ENCODE results near the gene PRSS8. TPM values are rescaled to one million over a fixed set of nuclear protein-coding genes. Genes with fewer than 3 reads are reported as not detected.
A peak's percentile ranks its signal among the peaks of the same experiment; 100 is the strongest.

PRSS8 gene
- total RNA-seq, 1 donor from 2014 or later = not detected

DNA sequence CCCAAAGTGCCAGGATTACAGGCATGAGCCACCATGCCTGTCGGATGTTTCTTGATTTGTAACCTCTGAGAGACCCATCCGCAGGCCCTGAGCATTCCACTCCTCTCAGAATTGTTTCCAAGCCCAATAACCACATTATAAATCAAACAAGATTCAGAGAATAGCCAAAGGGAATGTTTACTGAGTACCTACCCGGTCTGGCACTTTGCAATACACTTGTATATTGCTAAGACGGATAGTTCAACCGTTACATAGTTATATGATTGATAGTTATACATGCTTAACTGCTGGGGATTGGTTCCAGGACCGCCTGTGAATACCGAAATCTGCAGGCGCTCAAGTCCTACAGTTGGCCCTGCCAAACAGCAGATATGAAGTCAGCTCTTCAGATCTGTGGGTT lies 21.1 kb downstream of the PRSS8 start:
- no peak overlapping the region for H3K27ac Mint-ChIP-seq (ENCODE audit: unreplicated experiment)
- H3K9me3 Mint-ChIP-seq = no peaks in the 10 kb centered on the region
- no peak for DNase-seq (ENCODE audit: low read depth, low spot score)
- H3K4me3 Mint-ChIP-seq = peak overlapping the region; percentile 17
- H3K36me3 Mint-ChIP-seq (ENCODE audit: low read depth) = peaks cover 3% of the 10 kb centered on the region
- no peaks in the 10 kb centered on the region for H3K27me3 Mint-ChIP-seq (ENCODE audit: low read depth)
- TF ChIP-seq, protein P1, sequence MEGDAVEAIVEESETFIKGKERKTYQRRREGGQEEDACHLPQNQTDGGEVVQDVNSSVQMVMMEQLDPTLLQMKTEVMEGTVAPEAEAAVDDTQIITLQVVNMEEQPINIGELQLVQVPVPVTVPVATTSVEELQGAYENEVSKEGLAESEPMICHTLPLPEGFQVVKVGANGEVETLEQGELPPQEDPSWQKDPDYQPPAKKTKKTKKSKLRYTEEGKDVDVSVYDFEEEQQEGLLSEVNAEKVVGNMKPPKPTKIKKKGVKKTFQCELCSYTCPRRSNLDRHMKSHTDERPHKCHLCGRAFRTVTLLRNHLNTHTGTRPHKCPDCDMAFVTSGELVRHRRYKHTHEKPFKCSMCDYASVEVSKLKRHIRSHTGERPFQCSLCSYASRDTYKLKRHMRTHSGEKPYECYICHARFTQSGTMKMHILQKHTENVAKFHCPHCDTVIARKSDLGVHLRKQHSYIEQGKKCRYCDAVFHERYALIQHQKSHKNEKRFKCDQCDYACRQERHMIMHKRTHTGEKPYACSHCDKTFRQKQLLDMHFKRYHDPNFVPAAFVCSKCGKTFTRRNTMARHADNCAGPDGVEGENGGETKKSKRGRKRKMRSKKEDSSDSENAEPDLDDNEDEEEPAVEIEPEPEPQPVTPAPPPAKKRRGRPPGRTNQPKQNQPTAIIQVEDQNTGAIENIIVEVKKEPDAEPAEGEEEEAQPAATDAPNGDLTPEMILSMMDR (conservative IDR thresholded peaks at IDR 0.05) = no peak
- peaks cover 14% of the 10 kb centered on the region for H3K4me1 Mint-ChIP-seq

DNA sequence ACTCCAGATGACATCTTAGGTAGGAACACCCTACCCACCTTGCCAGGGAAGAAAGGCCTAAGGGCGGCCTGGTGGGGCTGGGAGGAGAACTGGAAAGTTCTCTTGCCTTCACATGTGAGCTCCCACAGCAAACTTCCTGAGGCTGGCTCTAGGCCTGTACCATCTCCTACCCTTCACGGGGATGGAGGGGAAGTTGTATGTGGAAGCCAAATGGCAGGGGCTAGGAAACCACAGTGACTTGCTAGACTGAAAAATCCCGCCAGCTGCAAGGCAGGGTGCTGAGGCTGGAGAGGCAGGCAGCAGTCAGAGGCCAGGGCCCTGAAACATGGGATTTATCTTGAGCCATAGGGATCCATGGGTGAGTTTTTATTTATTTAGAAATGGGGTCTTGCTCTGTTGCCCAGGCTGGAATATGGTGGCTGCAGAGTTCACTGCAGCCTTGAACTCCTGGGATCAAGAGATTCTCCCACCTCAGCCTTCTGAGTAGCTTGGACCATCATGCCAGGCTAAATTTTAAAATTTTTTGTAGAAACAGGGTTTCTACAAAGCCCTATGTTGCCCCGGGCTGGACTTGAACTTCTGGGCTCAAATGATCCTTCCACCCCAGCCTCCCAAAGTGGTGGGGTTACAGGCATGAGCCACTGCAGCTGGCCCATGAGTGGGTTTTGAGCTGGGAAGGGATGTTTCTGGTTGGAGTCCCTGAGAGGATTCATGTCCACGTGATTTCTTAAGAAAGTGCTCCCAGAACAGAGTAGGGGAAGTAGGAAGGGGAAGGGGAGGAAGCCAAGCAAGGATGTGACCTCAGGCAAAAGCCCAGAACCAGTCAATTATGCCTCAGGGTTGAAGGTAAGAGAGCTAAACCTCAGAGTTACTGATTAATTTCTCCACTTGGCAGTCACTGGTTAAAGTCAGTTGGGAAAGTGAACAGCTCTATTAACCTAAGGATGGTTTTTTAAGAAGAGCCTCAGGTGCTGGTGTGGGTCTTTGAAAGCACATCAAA lies 22.1 kb downstream of the PRSS8 start:
- no peak for DNase-seq (ENCODE audit: low read depth, low spot score)
- Mint-ChIP-seq H3K4me3 (peak overlapping the region; percentile 68), H3K36me3 (ENCODE audit: low read depth) (peaks cover 3% of the 10 kb centered on the region), H3K27me3 (ENCODE audit: low read depth) (no peaks in the 10 kb centered on the region), H3K4me1 (peaks cover 10% of the 10 kb centered on the region), H3K27ac (ENCODE audit: unreplicated experiment) (no peak overlapping the region), H3K9me3 (no peaks in the 10 kb centered on the region)
- TF ChIP-seq, protein P1 (conservative IDR thresholded peaks at IDR 0.05) = no peak

GRCh38 chr16:31112711-31113110 lies 22.8 kb downstream of the PRSS8 start:
- H3K27ac Mint-ChIP-seq (ENCODE audit: unreplicated experiment) = no peak overlapping the region
- H3K36me3 Mint-ChIP-seq (ENCODE audit: low read depth) = peaks cover 3% of the 10 kb centered on the region
- H3K9me3 Mint-ChIP-seq = no peaks in the 10 kb centered on the region
- peak overlapping the region; percentile 68 for H3K4me3 Mint-ChIP-seq
- peaks cover 9% of the 10 kb centered on the region for H3K4me1 Mint-ChIP-seq
- TF ChIP-seq, protein P1 (conservative IDR thresholded peaks at IDR 0.05) = no peak
- no peaks in the 10 kb centered on the region for H3K27me3 Mint-ChIP-seq (ENCODE audit: low read depth)
- no peak for DNase-seq (ENCODE audit: low read depth, low spot score)

- Mint-ChIP-seq H3K4me3 (peak overlapping the region; percentile 73), H3K27me3 (ENCODE audit: low read depth) (no peaks in the 10 kb centered on the region), H3K4me1 (peaks cover 13% of the 10 kb centered on the region), H3K36me3 (ENCODE audit: low read depth) (peaks cover 3% of the 10 kb centered on the region), H3K9me3 (no peaks in the 10 kb centered on the region), H3K27ac (ENCODE audit: unreplicated experiment) (no peak overlapping the region)
- DNase-seq (ENCODE audit: low read depth, low spot score) = no peak
- TF ChIP-seq, protein P1 (conservative IDR thresholded peaks at IDR 0.05) = no peak
Measured at GRCh38 chr16:31111881-31112466, 23.6 kb downstream of the PRSS8 start.

- DNase-seq (ENCODE audit: low read depth, low spot score) = no peak
- Mint-ChIP-seq H3K27me3 (ENCODE audit: low read depth) (no peaks in the 10 kb centered on the region), H3K36me3 (ENCODE audit: low read depth) (peaks cover 3% of the 10 kb centered on the region), H3K4me1 (peaks cover 16% of the 10 kb centered on the region), H3K4me3 (peak overlapping the region; percentile 87), H3K27ac (ENCODE audit: unreplicated experiment) (peak overlapping the region; percentile 35), H3K9me3 (no peaks in the 10 kb centered on the region)
- TF ChIP-seq, protein P1 (conservative IDR thresholded peaks at IDR 0.05) = no peak
Measured at GRCh38 chr16:31110106-31111034, 25.2 kb downstream of the PRSS8 start.
